Mesothelial cell of epicardium (in vitro differentiated cells): ENCODE measurements around the gene GRM8. TPM values are rescaled to one million over a fixed set of nuclear protein-coding genes. Genes with fewer than 3 reads are reported as not detected.

ENCODE experiments used
- DNase-seq, 2 experiments: peaks; one replicate each; pipeline ENCODE4 v3.0.0; 2021; ENCODE audit warnings: low spot score in 2 of 2; ENCODE audit not compliant: unreplicated experiment in 2 of 2
- H3K27ac Mint-ChIP-seq: 2 replicates; pipeline ENCODE4 v1.8.0; 2021; ENCODE audit warnings: mixed read lengths
- H3K27me3 Mint-ChIP-seq: 2 replicates; pipeline ENCODE4 v1.8.0; 2021; ENCODE audit warnings: low read depth, mixed read lengths
- H3K36me3 Mint-ChIP-seq: 2 replicates; pipeline ENCODE4 v1.8.0; 2021; ENCODE audit warnings: mixed read lengths
- H3K4me1 Mint-ChIP-seq: 2 replicates; pipeline ENCODE4 v1.8.0; 2021; ENCODE audit warnings: mixed read lengths
- H3K4me3 Mint-ChIP-seq: 2 replicates; pipeline ENCODE4 v1.8.0; 2021; ENCODE audit warnings: mild to moderate bottlenecking, moderate library complexity, mixed read lengths
- H3K9me3 Mint-ChIP-seq: 2 replicates; pipeline ENCODE4 v1.8.0; 2021; ENCODE audit warnings: mixed read lengths
- total RNA-seq: library from RNA; stranded (reverse); gene quantifications from 3 replicates; pipeline ENCODE4 v1.2.1, GENCODE V29; 2021
- TF ChIP-seq, protein P1 (sequence below): fragments of 200-600 bp; sonication (generic); IDR thresholded peaks from one replicate; pipeline ENCODE4 v1.5.0; 2021; ENCODE audit warnings: antibody characterized with exemption; ENCODE audit not compliant: unreplicated experiment

The GRM8 gene
- total RNA-seq, 1 donor from 2014 or later: 1.0 TPM

- TF ChIP-seq, protein P1, sequence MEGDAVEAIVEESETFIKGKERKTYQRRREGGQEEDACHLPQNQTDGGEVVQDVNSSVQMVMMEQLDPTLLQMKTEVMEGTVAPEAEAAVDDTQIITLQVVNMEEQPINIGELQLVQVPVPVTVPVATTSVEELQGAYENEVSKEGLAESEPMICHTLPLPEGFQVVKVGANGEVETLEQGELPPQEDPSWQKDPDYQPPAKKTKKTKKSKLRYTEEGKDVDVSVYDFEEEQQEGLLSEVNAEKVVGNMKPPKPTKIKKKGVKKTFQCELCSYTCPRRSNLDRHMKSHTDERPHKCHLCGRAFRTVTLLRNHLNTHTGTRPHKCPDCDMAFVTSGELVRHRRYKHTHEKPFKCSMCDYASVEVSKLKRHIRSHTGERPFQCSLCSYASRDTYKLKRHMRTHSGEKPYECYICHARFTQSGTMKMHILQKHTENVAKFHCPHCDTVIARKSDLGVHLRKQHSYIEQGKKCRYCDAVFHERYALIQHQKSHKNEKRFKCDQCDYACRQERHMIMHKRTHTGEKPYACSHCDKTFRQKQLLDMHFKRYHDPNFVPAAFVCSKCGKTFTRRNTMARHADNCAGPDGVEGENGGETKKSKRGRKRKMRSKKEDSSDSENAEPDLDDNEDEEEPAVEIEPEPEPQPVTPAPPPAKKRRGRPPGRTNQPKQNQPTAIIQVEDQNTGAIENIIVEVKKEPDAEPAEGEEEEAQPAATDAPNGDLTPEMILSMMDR: no peak
- Mint-ChIP-seq H3K9me3 (peaks cover 3% of the 10 kb centered on the region), H3K4me3 (no peak overlapping the region), H3K36me3 (peaks cover 2% of the 10 kb centered on the region), H3K4me1 (peaks cover 22% of the 10 kb centered on the region), H3K27ac (no peak overlapping the region), H3K27me3 (no peaks in the 10 kb centered on the region)
- no peak for DNase-seq
These were observed 841.5 kb downstream of the GRM8 start for GRCh38 chr7:126411032-126411820.

DNA sequence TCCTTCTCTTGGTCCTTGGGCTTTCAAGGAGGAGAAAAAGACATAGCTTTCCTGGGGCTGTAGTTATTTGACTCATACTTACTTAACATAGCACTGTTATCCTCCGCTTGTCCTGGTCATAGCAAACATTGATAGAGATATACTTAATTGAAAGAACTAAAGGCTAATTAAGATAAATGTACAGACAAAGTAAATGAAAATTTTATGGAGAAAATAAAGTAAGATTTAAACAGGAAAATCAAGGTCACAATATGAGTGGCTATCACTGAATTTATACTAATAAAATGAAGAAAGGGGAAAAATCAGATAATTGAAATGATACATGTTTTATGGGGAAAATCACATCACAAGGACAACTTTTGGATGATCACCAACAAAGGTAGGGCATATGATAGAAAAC is 849.7 kb downstream of the GRM8 start:
- Mint-ChIP-seq H3K4me3 (no peak overlapping the region), H3K27me3 (no peaks in the 10 kb centered on the region)

GRCh38 chr7:126401918-126402317 is 850.8 kb downstream of the GRM8 start:
- no peaks in the 10 kb centered on the region for H3K36me3 Mint-ChIP-seq
- H3K27me3 Mint-ChIP-seq: no peaks in the 10 kb centered on the region
- DNase-seq: no peak
- H3K4me3 Mint-ChIP-seq: no peak overlapping the region
- H3K9me3 Mint-ChIP-seq: no peaks in the 10 kb centered on the region
- TF ChIP-seq, protein P1: no peak
- peaks cover 23% of the 10 kb centered on the region for H3K4me1 Mint-ChIP-seq
- no peak overlapping the region for H3K27ac Mint-ChIP-seq

More for the DNA sequence above, 849.7 kb downstream of the GRM8 start:
- TF ChIP-seq, protein P1: no peak
- DNase-seq: no peak
- no peaks in the 10 kb centered on the region for H3K36me3 Mint-ChIP-seq
- peak overlapping the region; percentile 17 for H3K27ac Mint-ChIP-seq
- H3K4me1 Mint-ChIP-seq: peaks cover 23% of the 10 kb centered on the region
- H3K9me3 Mint-ChIP-seq: no peaks in the 10 kb centered on the region

DNA sequence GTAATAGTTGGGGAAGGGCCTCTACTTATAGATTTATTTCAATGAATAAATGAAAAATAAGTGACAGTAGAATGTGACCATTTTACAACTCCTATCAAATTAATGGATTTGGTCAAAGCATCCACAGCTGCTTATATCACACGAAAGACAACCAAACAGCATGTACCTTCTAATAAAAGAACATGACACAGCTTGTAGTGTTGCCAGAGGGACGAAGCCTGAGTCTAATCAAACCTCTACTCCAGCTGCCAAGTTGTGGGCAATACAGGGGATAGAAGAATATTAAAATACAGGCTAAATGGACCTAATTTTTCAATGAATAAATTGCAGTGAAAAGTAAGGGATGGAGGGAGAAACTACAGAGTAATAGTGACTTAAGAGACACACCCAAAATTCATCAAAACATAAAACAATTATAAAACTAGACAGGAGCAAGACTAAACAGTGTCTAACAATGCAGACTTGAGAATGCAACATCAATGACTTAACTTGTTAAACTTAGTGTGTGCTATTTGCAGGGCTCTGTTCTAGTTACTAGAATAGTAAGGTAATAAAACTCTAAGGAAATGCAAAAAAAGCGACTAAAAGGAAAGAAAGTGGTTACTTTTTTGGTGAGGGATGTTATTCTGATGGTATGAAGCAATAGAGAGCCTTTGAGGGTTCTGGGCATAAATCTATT is 853.8 kb downstream of the GRM8 start:
- no peaks in the 10 kb centered on the region for H3K9me3 Mint-ChIP-seq
- no peak overlapping the region for H3K4me3 Mint-ChIP-seq
- no peaks in the 10 kb centered on the region for H3K36me3 Mint-ChIP-seq
- peaks cover 20% of the 10 kb centered on the region for H3K4me1 Mint-ChIP-seq
- no peak for DNase-seq
- H3K27me3 Mint-ChIP-seq: no peaks in the 10 kb centered on the region
- TF ChIP-seq, protein P1: no peak
- no peak overlapping the region for H3K27ac Mint-ChIP-seq

DNA sequence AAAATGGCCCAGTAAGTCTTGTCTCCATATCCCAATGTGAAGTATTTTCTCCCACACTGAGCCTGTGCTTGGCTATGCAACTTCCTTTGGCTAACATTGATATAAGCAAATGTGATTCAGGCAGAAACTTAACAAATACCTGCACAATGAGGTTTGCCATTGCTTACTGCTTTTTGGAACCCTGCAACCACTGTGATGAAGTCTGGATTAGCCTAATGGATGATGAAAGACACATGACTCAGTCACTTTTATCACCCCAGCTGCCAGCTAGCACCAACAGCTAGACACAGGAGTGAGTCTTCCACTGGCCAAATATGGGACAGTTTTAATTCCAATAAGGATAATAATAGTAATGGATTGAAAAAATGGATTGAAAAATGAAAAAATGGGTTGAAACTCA is 854.5 kb downstream of the GRM8 start:
- Mint-ChIP-seq H3K4me3 (no peak overlapping the region), H3K27me3 (no peaks in the 10 kb centered on the region), H3K9me3 (no peaks in the 10 kb centered on the region), H3K36me3 (no peaks in the 10 kb centered on the region), H3K27ac (no peak overlapping the region), H3K4me1 (peaks cover 15% of the 10 kb centered on the region)
- DNase-seq: no peak
- TF ChIP-seq, protein P1: no peak
